ENCODE measurements around the gene VSTM1. TPM values are rescaled to one million over a fixed set of nuclear protein-coding genes. Genes with fewer than 3 reads are reported as not detected.

VSTM1 gene
- total and polyA plus RNA-seq, 4 donors = 0.07 to 1.3 TPM; not detected in 2

DNA sequence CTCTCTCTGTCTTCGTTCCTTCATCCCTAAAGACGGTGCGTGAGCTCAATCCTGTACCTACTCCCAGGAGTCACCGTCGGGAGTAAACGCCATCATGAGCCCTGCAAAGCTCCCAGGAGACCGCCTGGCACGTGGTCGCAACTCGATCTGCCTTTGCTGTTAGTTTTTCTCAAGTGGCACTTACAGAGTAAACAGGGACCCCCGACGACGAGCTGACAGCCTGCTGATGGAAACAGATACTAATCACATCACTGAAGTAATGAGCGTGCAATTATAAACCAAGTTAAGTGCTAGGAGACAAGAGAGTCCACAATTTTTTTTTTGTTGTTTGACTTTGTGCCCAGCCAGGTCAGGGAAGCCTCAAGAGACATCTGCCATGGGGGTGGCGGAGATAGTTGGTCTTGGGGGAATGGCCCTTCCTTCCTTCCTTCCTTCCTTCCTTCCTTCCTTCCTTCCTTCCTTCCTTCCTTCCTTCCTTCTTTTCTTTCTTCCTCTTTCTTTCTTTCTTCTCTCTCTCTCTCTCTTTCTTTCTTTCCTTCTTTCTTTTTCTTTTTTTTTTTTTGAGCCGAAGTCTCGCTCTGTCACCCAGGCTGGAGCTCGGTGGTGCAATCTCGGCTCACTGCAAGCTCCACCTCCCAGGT, 48.7 kb downstream of the VSTM1 start:
- H3K27ac ChIP-seq (ENCODE audit: low read depth in 1 of 2, low read length in 2 of 2) = no peak overlapping the region
- H3K4me3 ChIP-seq (ENCODE audit: low read depth in 1 of 3, low read length in 3 of 3) = no peak overlapping the region
- DNase-seq (ENCODE audit: low spot score) = no peak
- H3K9me3 ChIP-seq (ENCODE audit: control insufficient read depth in 4 of 4, low read length in 3 of 4) = no peaks in the 10 kb centered on the region
- H3K4me1 ChIP-seq (ENCODE audit: control insufficient read depth in 4 of 4, insufficient read depth in 4 of 4, low read length in 3 of 4) = peaks cover 0 to 2% (median 0%) of the 10 kb centered on the region in 4 donors
- peaks cover 0 to 2% (median 1%) of the 10 kb centered on the region in 4 donors for H3K27me3 ChIP-seq (ENCODE audit: control insufficient read depth in 4 of 4, insufficient read depth in 4 of 4, low read length in 3 of 4)
- H3K9ac ChIP-seq (ENCODE audit: low read depth in 1 of 2, low read length in 2 of 2) = no peak overlapping the region
- no peak for TF ChIP-seq TAF1 (conservative IDR thresholded peaks at IDR 0.05)
- TF ChIP-seq RAD21 (IDR thresholded peaks at IDR 0.05) = no peak
- no peak for TF ChIP-seq FOXA2 (IDR thresholded peaks at IDR 0.05)
- TF ChIP-seq JUND (IDR thresholded peaks at IDR 0.05) = no peak
- TF ChIP-seq, protein P1, sequence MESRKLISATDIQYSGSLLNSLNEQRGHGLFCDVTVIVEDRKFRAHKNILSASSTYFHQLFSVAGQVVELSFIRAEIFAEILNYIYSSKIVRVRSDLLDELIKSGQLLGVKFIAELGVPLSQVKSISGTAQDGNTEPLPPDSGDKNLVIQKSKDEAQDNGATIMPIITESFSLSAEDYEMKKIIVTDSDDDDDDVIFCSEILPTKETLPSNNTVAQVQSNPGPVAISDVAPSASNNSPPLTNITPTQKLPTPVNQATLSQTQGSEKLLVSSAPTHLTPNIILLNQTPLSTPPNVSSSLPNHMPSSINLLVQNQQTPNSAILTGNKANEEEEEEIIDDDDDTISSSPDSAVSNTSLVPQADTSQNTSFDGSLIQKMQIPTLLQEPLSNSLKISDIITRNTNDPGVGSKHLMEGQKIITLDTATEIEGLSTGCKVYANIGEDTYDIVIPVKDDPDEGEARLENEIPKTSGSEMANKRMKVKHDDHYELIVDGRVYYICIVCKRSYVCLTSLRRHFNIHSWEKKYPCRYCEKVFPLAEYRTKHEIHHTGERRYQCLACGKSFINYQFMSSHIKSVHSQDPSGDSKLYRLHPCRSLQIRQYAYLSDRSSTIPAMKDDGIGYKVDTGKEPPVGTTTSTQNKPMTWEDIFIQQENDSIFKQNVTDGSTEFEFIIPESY (IDR thresholded peaks at IDR 0.05) = no peak
- TF ChIP-seq, protein P2, sequence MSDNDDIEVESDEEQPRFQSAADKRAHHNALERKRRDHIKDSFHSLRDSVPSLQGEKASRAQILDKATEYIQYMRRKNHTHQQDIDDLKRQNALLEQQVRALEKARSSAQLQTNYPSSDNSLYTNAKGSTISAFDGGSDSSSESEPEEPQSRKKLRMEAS (IDR thresholded peaks at IDR 0.05) = no peak
- no peak for TF ChIP-seq REST (IDR thresholded peaks at IDR 0.05)
- TF ChIP-seq SP1 (IDR thresholded peaks at IDR 0.05) = no peak
- no peak for TF ChIP-seq EGR1 (IDR thresholded peaks at IDR 0.05; ENCODE audit: low read depth in 2 of 2)
- TF ChIP-seq, protein P3, sequence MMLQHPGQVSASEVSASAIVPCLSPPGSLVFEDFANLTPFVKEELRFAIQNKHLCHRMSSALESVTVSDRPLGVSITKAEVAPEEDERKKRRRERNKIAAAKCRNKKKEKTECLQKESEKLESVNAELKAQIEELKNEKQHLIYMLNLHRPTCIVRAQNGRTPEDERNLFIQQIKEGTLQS (IDR thresholded peaks at IDR 0.05) = no peak
- no peak for TF ChIP-seq NR2F2 (IDR thresholded peaks at IDR 0.05)
- no peak for TF ChIP-seq YY1 (IDR thresholded peaks at IDR 0.05)
- TF ChIP-seq RXRA (IDR thresholded peaks at IDR 0.05) = no peak
- TF ChIP-seq GABPA (IDR thresholded peaks at IDR 0.05 in 1 of 2, conservative IDR thresholded peaks at IDR 0.05 in 1 of 2) = no peak
- no peak for TF ChIP-seq FOXA1 (IDR thresholded peaks at IDR 0.05)
- no peak for TF ChIP-seq HNF4G (IDR thresholded peaks at IDR 0.05)
- TF ChIP-seq, protein P4, sequence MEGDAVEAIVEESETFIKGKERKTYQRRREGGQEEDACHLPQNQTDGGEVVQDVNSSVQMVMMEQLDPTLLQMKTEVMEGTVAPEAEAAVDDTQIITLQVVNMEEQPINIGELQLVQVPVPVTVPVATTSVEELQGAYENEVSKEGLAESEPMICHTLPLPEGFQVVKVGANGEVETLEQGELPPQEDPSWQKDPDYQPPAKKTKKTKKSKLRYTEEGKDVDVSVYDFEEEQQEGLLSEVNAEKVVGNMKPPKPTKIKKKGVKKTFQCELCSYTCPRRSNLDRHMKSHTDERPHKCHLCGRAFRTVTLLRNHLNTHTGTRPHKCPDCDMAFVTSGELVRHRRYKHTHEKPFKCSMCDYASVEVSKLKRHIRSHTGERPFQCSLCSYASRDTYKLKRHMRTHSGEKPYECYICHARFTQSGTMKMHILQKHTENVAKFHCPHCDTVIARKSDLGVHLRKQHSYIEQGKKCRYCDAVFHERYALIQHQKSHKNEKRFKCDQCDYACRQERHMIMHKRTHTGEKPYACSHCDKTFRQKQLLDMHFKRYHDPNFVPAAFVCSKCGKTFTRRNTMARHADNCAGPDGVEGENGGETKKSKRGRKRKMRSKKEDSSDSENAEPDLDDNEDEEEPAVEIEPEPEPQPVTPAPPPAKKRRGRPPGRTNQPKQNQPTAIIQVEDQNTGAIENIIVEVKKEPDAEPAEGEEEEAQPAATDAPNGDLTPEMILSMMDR (IDR thresholded peaks at IDR 0.05; ENCODE audit: low read depth, low read length, missing input control) = no peak
- whole genome bisulfite sequencing = 39% methylated on average over 19 of the region's 19 CpGs
- H3K36me3 ChIP-seq (ENCODE audit: control insufficient read depth in 4 of 4, insufficient read depth in 3 of 4, low read depth in 1 of 4, low read length in 3 of 4) = no peaks in the 10 kb centered on the region
